SK-N-SH (cell line): ENCODE measurements around the gene FYN.

Source experiments
- EP300 ChIP-seq, 2 experiments: IDR thresholded peaks; 2 replicates each; pipeline versions ENCODE4 v1.4.0 to v1.6.1; 2012; ENCODE audit warnings: borderline replicate concordance in 1 of 2, low read depth in 1 of 2, low read length in 1 of 2
- EZH2phosphoT487 ChIP-seq: fragments of 200-600 bp; sonication (generic); IDR thresholded peaks from 2 replicates; pipeline ENCODE4 v1.6.1; 2017; ENCODE audit warnings: low read depth, mixed run types, mild to moderate bottlenecking, antibody characterized with exemption, moderate library complexity, borderline replicate concordance
- MXI1 ChIP-seq: IDR thresholded peaks from 2 replicates; pipeline ENCODE4 v1.6.1; 2012; ENCODE audit warnings: mild to moderate bottlenecking, low read depth, low read length, improper control_type of control experiment
- NRF1 ChIP-seq: IDR thresholded peaks from 2 replicates; pipeline ENCODE4 v1.6.1; 2012; ENCODE audit warnings: low read depth, mild to moderate bottlenecking, low read length
- POLR2AphosphoS5 ChIP-seq: IDR thresholded peaks from 2 replicates; pipeline ENCODE4 v1.6.1; 2012; ENCODE audit warnings: low read depth, low read length
- RAD21 ChIP-seq: IDR thresholded peaks from 2 replicates; pipeline ENCODE4 v1.6.1; 2012; ENCODE audit warnings: mild to moderate bottlenecking, low read length
- TCF12 ChIP-seq: IDR thresholded peaks from 2 replicates; pipeline ENCODE4 v1.4.0; 2012
- TF ChIP-seq, protein P1 (sequence below): fragments of 200-600 bp; sonication (generic); IDR thresholded peaks from 2 replicates; pipeline ENCODE4 v1.6.1; 2017; ENCODE audit warnings: antibody characterized with exemption, mild to moderate bottlenecking, moderate library complexity
- TF ChIP-seq, protein P2 (sequence below): IDR thresholded peaks from 2 replicates; pipeline ENCODE4 v1.4.0; 2012; ENCODE audit warnings: low read depth
- TF ChIP-seq, protein P3 (sequence below): IDR thresholded peaks from 2 replicates; pipeline ENCODE4 v1.6.1; 2012; ENCODE audit warnings: mild to moderate bottlenecking, low read depth, low read length, moderate library complexity
- TF ChIP-seq, protein P4 (sequence below): IDR thresholded peaks from 2 replicates; pipeline ENCODE4; 2012

DNA sequence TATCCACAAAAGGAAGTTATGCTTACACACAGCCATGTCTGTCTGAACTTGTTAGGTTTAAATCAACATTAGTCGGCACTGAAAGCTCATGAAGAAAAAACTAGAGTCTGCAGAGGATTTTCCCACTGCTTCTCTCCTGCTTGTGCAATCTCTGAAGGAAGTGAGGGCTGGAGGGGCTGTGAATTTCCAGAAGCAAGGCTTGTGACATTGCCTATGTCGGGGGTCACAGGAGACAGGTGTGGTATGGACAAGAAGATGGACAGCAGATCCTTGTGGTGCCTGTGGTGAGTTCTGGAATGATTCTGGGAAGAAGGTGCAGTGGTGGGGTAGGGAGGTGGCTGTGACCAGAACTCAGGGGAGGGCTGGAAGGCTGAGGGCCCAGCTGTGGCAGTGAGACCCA, 183.3 kb downstream of the FYN start:
- TF ChIP-seq NRF1 (no peak), MXI1 (no peak), EZH2phosphoT487 (no peak), RAD21 (no peak), EP300 (IDR thresholded peaks at IDR 0.05; ENCODE audit: borderline replicate concordance in 1 of 2, low read depth in 1 of 2, low read length in 1 of 2) (no peak), TCF12 (no peak), POLR2AphosphoS5 (no peak)
- TF ChIP-seq, protein P1, sequence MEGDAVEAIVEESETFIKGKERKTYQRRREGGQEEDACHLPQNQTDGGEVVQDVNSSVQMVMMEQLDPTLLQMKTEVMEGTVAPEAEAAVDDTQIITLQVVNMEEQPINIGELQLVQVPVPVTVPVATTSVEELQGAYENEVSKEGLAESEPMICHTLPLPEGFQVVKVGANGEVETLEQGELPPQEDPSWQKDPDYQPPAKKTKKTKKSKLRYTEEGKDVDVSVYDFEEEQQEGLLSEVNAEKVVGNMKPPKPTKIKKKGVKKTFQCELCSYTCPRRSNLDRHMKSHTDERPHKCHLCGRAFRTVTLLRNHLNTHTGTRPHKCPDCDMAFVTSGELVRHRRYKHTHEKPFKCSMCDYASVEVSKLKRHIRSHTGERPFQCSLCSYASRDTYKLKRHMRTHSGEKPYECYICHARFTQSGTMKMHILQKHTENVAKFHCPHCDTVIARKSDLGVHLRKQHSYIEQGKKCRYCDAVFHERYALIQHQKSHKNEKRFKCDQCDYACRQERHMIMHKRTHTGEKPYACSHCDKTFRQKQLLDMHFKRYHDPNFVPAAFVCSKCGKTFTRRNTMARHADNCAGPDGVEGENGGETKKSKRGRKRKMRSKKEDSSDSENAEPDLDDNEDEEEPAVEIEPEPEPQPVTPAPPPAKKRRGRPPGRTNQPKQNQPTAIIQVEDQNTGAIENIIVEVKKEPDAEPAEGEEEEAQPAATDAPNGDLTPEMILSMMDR: no peak
- TF ChIP-seq, protein P2, sequence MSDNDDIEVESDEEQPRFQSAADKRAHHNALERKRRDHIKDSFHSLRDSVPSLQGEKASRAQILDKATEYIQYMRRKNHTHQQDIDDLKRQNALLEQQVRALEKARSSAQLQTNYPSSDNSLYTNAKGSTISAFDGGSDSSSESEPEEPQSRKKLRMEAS: no peak
- TF ChIP-seq, protein P3, sequence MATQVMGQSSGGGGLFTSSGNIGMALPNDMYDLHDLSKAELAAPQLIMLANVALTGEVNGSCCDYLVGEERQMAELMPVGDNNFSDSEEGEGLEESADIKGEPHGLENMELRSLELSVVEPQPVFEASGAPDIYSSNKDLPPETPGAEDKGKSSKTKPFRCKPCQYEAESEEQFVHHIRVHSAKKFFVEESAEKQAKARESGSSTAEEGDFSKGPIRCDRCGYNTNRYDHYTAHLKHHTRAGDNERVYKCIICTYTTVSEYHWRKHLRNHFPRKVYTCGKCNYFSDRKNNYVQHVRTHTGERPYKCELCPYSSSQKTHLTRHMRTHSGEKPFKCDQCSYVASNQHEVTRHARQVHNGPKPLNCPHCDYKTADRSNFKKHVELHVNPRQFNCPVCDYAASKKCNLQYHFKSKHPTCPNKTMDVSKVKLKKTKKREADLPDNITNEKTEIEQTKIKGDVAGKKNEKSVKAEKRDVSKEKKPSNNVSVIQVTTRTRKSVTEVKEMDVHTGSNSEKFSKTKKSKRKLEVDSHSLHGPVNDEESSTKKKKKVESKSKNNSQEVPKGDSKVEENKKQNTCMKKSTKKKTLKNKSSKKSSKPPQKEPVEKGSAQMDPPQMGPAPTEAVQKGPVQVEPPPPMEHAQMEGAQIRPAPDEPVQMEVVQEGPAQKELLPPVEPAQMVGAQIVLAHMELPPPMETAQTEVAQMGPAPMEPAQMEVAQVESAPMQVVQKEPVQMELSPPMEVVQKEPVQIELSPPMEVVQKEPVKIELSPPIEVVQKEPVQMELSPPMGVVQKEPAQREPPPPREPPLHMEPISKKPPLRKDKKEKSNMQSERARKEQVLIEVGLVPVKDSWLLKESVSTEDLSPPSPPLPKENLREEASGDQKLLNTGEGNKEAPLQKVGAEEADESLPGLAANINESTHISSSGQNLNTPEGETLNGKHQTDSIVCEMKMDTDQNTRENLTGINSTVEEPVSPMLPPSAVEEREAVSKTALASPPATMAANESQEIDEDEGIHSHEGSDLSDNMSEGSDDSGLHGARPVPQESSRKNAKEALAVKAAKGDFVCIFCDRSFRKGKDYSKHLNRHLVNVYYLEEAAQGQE: no peak
- TF ChIP-seq, protein P4, sequence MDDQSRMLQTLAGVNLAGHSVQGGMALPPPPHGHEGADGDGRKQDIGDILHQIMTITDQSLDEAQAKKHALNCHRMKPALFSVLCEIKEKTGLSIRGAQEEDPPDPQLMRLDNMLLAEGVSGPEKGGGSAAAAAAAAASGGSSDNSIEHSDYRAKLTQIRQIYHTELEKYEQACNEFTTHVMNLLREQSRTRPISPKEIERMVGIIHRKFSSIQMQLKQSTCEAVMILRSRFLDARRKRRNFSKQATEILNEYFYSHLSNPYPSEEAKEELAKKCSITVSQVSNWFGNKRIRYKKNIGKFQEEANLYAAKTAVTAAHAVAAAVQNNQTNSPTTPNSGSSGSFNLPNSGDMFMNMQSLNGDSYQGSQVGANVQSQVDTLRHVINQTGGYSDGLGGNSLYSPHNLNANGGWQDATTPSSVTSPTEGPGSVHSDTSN: no peak
